Brain microvascular endothelial cell (primary cell): ENCODE data around the gene IDE.
"Not testable (repeated sequence)": the region's sequence is repeated elsewhere in the genome, so short reads cannot be mapped to it uniquely, and the experiment has no call there.

ENCODE experiments used
- DNase-seq: peaks from one replicate; pipeline ENCODE4 v3.0.0-alpha.2; 2020
- H3K27ac ChIP-seq: fragments of 250-450 bp; sonication (Bioruptor Pico); 2 replicates; pipeline ENCODE4 v1.5.1; 2020; ENCODE audit warnings: mild to moderate bottlenecking, moderate library complexity
- H3K27me3 ChIP-seq: fragments of 250-450 bp; sonication (Bioruptor Pico); replicated peaks from 2 replicates; pipeline ENCODE4 v1.5.1; 2020; ENCODE audit warnings: mild to moderate bottlenecking
- H3K36me3 ChIP-seq: fragments of 250-450 bp; sonication (Bioruptor Pico); replicated peaks from 2 replicates; pipeline ENCODE4 v1.5.1; 2020; ENCODE audit warnings: mild to moderate bottlenecking
- H3K4me3 ChIP-seq: 2 replicates; pipeline ENCODE4 v1.5.1; 2011; ENCODE audit warnings: low read depth, mild to moderate bottlenecking, control low read depth, low read length, moderate library complexity
- CTCF ChIP-seq: IDR thresholded peaks from 2 replicates; pipeline ENCODE4 v1.5.1; 2011; ENCODE audit warnings: low read depth, mild to moderate bottlenecking, moderate library complexity, low read length, control low read depth, inconsistent platforms; ENCODE audit errors: missing control alignments
- in situ Hi-C: cut with HindIII; loops from 2 replicates; pipeline ENCODE4 v1.10.0; 2017; ENCODE audit warnings: low sequenced_read_pairs, low pct_ligation_motif_present

Gene IDE

GRCh38 chr10:92478536-92478935 lies 95.4 kb downstream of the IDE start:
- H3K4me3 ChIP-seq = no peak overlapping the region
- in situ Hi-C loops = no loop called here
- H3K36me3 ChIP-seq = peaks cover 5% of the 10 kb centered on the region
- no peak for DNase-seq
- H3K27me3 ChIP-seq = no peaks in the 10 kb centered on the region
- no peak overlapping the region for H3K27ac ChIP-seq
- TF ChIP-seq CTCF = no peak

DNA sequence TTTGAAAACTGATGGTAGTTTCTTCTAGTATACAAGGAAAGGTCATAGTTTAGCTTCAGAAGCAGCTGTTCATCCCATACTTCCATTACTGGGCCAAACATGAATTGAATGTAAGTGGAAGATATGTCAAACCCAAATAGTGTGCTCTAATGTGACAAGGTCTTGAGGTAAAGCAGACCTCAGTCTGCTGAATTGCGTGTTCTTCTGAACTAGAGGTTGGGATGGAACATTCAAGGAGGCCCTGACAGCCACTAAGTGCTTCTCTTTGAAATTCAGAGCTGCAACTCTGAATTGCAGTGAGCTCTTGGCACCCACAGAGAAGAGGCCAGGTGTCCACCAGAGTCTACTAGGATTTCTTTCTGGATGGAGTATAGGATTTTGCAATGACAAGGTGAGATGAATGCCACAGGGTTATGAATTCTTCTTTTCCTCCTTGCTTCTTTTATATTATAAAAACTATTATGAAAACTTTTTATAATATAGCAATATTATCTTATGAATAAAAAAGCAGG lies 98.5 kb downstream of the IDE start:
- H3K4me3 ChIP-seq = no peak overlapping the region
- no peak for TF ChIP-seq CTCF
- DNase-seq = no peak
- in situ Hi-C loops = no loop called here
- H3K27ac ChIP-seq = no peak overlapping the region
- H3K36me3 ChIP-seq = peaks cover 5% of the 10 kb centered on the region
- H3K27me3 ChIP-seq = no peaks in the 10 kb centered on the region

DNA sequence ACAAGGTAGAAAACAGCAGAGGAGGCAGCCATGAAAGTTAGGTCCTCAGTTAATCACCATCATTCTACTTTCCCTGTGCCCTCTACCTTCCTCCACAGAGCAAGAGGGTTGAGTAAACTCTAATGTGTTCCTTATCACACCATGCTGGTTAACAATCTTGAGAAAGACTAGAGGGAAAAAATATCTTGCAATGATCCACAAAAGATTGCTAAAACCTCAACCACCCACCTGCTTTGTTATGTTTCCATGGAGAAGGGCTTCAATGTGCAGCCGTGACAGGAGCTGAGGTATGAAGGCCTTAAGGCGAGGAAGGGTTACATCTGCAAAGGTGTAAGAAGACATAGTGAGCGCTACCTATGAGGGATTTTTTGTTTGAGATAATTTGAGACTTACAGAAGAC lies 103.9 kb downstream of the IDE start:
- DNase-seq = no peak
- Histone ChIP-seq H3K36me3 (peaks cover 3% of the 10 kb centered on the region), H3K27me3 (no peaks in the 10 kb centered on the region), H3K4me3 (no peak overlapping the region), H3K27ac (no peak overlapping the region)
- in situ Hi-C loops = no loop called here
- no peak for TF ChIP-seq CTCF

DNA sequence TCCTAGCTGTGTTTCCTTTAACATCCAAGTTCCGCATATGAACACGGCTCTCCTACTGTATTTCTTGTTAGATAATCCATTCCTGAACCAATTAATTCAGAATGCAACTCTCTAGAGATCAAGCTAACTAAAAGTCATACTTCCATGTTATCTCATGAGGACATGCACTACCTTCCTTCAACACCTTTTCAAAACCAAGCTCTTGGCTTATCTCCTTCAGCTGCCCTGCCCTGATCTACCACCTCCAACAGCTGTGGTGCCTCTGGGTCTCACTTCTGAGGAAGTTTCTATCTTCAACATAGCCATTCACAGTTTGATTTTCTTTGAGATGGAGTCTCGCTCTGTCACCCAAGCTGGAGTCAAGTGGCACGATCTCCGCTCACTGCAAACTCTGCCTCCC lies 109.5 kb downstream of the IDE start:
- DNase-seq = no peak
- no peak for TF ChIP-seq CTCF
- Histone ChIP-seq H3K27ac (no peak overlapping the region), H3K36me3 (peaks cover 3% of the 10 kb centered on the region), H3K27me3 (no peaks in the 10 kb centered on the region), H3K4me3 (no peak overlapping the region)
- in situ Hi-C loops = no loop called here

DNA sequence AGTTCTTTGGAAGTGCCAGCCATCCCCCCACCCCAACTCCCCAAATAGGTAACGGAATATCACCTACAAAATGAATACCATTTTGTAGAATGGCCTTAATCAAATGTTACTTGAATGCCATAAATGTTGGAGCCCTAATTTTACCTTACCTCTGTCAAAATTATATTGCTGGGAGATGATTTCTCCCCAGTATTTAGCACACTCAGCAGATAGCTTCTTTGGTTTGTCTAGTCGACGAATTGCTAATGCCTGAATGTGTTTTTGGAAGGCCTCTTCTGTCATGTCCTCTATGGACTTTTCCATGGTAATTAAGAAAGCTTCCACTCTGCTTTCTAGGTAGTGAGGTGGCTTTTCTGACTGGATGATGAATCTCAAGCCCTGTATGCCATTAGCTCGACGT lies 110.3 kb downstream of the IDE start:
- DNase-seq = no peak
- H3K27me3 ChIP-seq = no peaks in the 10 kb centered on the region
- H3K4me3 ChIP-seq = no peak overlapping the region
- in situ Hi-C loops = no loop called here
- no peak for TF ChIP-seq CTCF
- no peak overlapping the region for H3K27ac ChIP-seq
- peaks cover 5% of the 10 kb centered on the region for H3K36me3 ChIP-seq

DNA sequence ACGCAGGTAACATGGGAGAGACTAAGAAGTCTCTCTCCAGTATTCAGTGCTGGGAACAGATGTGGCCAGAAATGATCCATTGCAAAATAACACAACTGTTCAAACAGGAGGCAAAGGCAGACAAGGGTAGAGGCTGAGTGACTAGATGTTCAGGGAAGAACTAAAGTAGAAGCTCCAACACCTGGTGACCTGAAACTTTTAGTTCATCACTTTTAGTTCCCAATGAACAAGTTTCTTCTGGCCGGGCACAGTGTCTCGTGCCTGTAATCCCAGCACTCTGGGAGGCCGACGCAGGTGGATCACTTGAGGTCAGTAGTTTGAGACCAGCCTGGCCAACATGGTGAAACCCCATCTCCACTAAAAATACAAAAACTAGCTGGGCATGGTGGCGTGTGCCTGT lies 118.9 kb downstream of the IDE start:
- in situ Hi-C loops, H3K4me3 ChIP-seq, H3K36me3 ChIP-seq, H3K27ac ChIP-seq, DNase-seq, H3K27me3 ChIP-seq: not testable (repeated sequence)
